ENCODE data around the gene WAPL. TPM values are rescaled to one million over a fixed set of nuclear protein-coding genes. Genes with fewer than 3 reads are reported as not detected.

Gene WAPL
- total and polyA plus RNA-seq, 2 donors (not counting 1 experiment from before 2014, with no cell fraction given), result 8.3 to 42.8 TPM

DNA sequence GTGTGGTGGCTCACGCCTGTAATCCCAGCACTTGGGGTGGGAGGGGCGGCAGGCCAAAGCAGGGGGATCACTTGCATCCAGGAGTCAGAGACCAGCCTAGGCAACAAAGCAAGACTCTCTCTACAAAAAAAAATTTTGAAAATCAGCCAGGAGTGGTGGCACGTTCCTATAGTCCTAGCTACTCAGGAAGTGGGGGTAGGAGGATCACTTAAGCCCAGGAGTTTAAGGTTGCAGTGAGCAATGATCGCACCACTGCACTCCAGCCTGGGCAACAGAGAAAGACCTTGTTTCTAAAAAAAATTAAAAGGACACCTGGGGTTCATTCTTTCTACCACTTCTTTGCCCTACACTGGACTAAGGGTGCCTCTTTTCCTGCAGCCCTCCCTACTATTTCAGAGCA, 15.1 kb downstream of the WAPL start:
- H3K27ac Mint-ChIP-seq, result no peak overlapping the region
- no peak overlapping the region for H3K27ac ChIP-seq (ENCODE audit: low read length in 2 of 2)
- TF ChIP-seq EZH2 (IDR thresholded peaks at IDR 0.05; ENCODE audit: borderline replicate concordance, insufficient read depth, low read depth, low read length, poor library complexity, severe bottlenecking), result no peak
- TF ChIP-seq, protein P1, sequence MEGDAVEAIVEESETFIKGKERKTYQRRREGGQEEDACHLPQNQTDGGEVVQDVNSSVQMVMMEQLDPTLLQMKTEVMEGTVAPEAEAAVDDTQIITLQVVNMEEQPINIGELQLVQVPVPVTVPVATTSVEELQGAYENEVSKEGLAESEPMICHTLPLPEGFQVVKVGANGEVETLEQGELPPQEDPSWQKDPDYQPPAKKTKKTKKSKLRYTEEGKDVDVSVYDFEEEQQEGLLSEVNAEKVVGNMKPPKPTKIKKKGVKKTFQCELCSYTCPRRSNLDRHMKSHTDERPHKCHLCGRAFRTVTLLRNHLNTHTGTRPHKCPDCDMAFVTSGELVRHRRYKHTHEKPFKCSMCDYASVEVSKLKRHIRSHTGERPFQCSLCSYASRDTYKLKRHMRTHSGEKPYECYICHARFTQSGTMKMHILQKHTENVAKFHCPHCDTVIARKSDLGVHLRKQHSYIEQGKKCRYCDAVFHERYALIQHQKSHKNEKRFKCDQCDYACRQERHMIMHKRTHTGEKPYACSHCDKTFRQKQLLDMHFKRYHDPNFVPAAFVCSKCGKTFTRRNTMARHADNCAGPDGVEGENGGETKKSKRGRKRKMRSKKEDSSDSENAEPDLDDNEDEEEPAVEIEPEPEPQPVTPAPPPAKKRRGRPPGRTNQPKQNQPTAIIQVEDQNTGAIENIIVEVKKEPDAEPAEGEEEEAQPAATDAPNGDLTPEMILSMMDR (IDR thresholded peaks at IDR 0.05), result no peak
- H3K4me2 ChIP-seq (replicated peaks; ENCODE audit: low read depth, low read length, poor library complexity, severe bottlenecking), result no peak overlapping the region
- peaks cover 6 to 9% of the 10 kb centered on the region in 2 donors for H3K4me1 ChIP-seq (ENCODE audit: control insufficient read depth in 2 of 2, insufficient read depth in 2 of 2, low read length in 2 of 2)
- ATAC-seq (ENCODE audit: low read depth) (no peak), DNase-seq (no peak)
- no peaks in the 10 kb centered on the region for H3K9me3 ChIP-seq (ENCODE audit: control extremely low read depth in 1 of 3, control insufficient read depth in 2 of 3, insufficient read depth in 1 of 3, low read length in 2 of 3)
- H3K27me3 ChIP-seq (replicated peaks in 1 of 4; ENCODE audit: control extremely low read depth in 1 of 4, control insufficient read depth in 3 of 4, insufficient read depth in 4 of 4, low read length in 3 of 4), result no peaks in the 10 kb centered on the region
- 63% methylated on average over 4 of the region's 4 CpGs for WGBS (ENCODE audit: insufficient coverage)
- no peaks in the 10 kb centered on the region for H3K27me3 Mint-ChIP-seq
- no peak overlapping the region for H3K4me3 Mint-ChIP-seq
- no peak overlapping the region for H3K9ac ChIP-seq (ENCODE audit: low read length)
- intact Hi-C loops (cut with micrococcal nuclease), result no loop called here
- no peaks in the 10 kb centered on the region for H3K9me3 Mint-ChIP-seq (ENCODE audit: insufficient read depth)
- H3K36me3 ChIP-seq (replicated peaks in 1 of 2; ENCODE audit: control extremely low read depth in 1 of 2, control insufficient read depth in 1 of 2, extremely low read depth in 1 of 2, insufficient read depth in 2 of 2, low read length in 1 of 2), result peaks cover 2 to 28% of the 10 kb centered on the region in 2 experiments
- ChIA-PET CTCF (no interaction called here), POLR2A (no interaction called here)
- peaks cover 96% of the 10 kb centered on the region for H4K20me1 ChIP-seq (ENCODE audit: control insufficient read depth, insufficient read depth, low read length, poor library complexity, severe bottlenecking)
- peaks cover 85% of the 10 kb centered on the region for H3K79me2 ChIP-seq (ENCODE audit: control insufficient read depth, insufficient read depth, low read length)
- no peak overlapping the region for H3K4me3 ChIP-seq (ENCODE audit: control extremely low read depth in 1 of 5, extremely low read depth in 1 of 5, insufficient read depth in 1 of 5, low read depth in 2 of 5, low read length in 4 of 5)
- no peak overlapping the region for H2AFZ ChIP-seq (ENCODE audit: insufficient read depth, low read depth, low read length, poor library complexity, severe bottlenecking)
- H3K4me1 Mint-ChIP-seq, result peaks cover 14% of the 10 kb centered on the region

GRCh38 chr10:86506062-86506461, 15.5 kb downstream of the WAPL start:
- POLR2A ChIA-PET, result no interaction called here
- Mint-ChIP-seq H3K4me1 (peaks cover 16% of the 10 kb centered on the region), H3K9me3 (ENCODE audit: insufficient read depth) (no peaks in the 10 kb centered on the region), H3K27me3 (no peaks in the 10 kb centered on the region), H3K27ac (no peak overlapping the region), H3K4me3 (no peak overlapping the region)
- Histone ChIP-seq H2AFZ (ENCODE audit: insufficient read depth, low read depth, low read length, poor library complexity, severe bottlenecking) (no peak overlapping the region), H3K27ac (ENCODE audit: low read length in 2 of 2) (no peak overlapping the region), H3K9ac (ENCODE audit: low read length) (no peak overlapping the region), H4K20me1 (ENCODE audit: control insufficient read depth, insufficient read depth, low read length, poor library complexity, severe bottlenecking) (peaks cover 96% of the 10 kb centered on the region), H3K36me3 (replicated peaks in 1 of 2; ENCODE audit: control extremely low read depth in 1 of 2, control insufficient read depth in 1 of 2, extremely low read depth in 1 of 2, insufficient read depth in 2 of 2, low read length in 1 of 2) (peaks cover 4 to 25% of the 10 kb centered on the region in 2 experiments), H3K4me1 (ENCODE audit: control insufficient read depth in 2 of 2, insufficient read depth in 2 of 2, low read length in 2 of 2) (peaks cover 6 to 9% of the 10 kb centered on the region in 2 donors), H3K4me3 (ENCODE audit: control extremely low read depth in 1 of 5, extremely low read depth in 1 of 5, insufficient read depth in 1 of 5, low read depth in 2 of 5, low read length in 4 of 5) (no peak overlapping the region), H3K4me2 (replicated peaks; ENCODE audit: low read depth, low read length, poor library complexity, severe bottlenecking) (no peak overlapping the region), H3K27me3 (replicated peaks in 1 of 4; ENCODE audit: control extremely low read depth in 1 of 4, control insufficient read depth in 3 of 4, insufficient read depth in 4 of 4, low read length in 3 of 4) (no peaks in the 10 kb centered on the region), H3K79me2 (ENCODE audit: control insufficient read depth, insufficient read depth, low read length) (peaks cover 82% of the 10 kb centered on the region), H3K9me3 (ENCODE audit: control extremely low read depth in 1 of 3, control insufficient read depth in 2 of 3, insufficient read depth in 1 of 3, low read length in 2 of 3) (no peaks in the 10 kb centered on the region)
- no peak for ATAC-seq (ENCODE audit: low read depth)
- intact Hi-C loops (cut with micrococcal nuclease), result no loop called here
- TF ChIP-seq, protein P1 (IDR thresholded peaks at IDR 0.05), result no peak
- no peak for TF ChIP-seq EZH2 (IDR thresholded peaks at IDR 0.05; ENCODE audit: borderline replicate concordance, insufficient read depth, low read depth, low read length, poor library complexity, severe bottlenecking)
- no CpG with 5 or more reads among the region's 2 CpGs for WGBS (ENCODE audit: insufficient coverage)
- CTCF ChIA-PET, result no interaction called here
- DNase-seq, result no peak
